HG02840 (cell line): ENCODE measurements around the gene CFAP77.

Experiments used
- ATAC-seq: cut with Tn5 transposase; IDR thresholded peaks from one replicate; pipeline ENCODE4 v1.9.1; 2021; ENCODE audit warnings: mild to moderate bottlenecking, moderate library complexity, moderate number of reproducible peaks; ENCODE audit not compliant: unreplicated experiment, low FRiP score

CFAP77 gene

GRCh38 chr9:132486706-132487350 is 76.8 kb downstream of the CFAP77 start:
- ATAC-seq = no peak

GRCh38 chr9:132487351-132487791 is 77.4 kb downstream of the CFAP77 start:
- no peak for ATAC-seq

- no peak for ATAC-seq
Observed at GRCh38 chr9:132487980-132488535, 78.0 kb downstream of the CFAP77 start.

- ATAC-seq = no peak
Observed at GRCh38 chr9:132488626-132489025, 78.6 kb downstream of the CFAP77 start.

GRCh38 chr9:132489536-132489935 is 79.5 kb downstream of the CFAP77 start:
- ATAC-seq = no peak

- ATAC-seq = no peak
Observed at GRCh38 chr9:132494857-132495256, 84.8 kb downstream of the CFAP77 start.

- no peak for ATAC-seq
Observed at GRCh38 chr9:132497731-132498130, 87.7 kb downstream of the CFAP77 start.

- ATAC-seq = no peak
Observed at GRCh38 chr9:132498531-132499210, 88.7 kb downstream of the CFAP77 start.

- no peak for ATAC-seq
Observed at GRCh38 chr9:132499251-132499650, 89.2 kb downstream of the CFAP77 start.

- ATAC-seq = no peak
Observed at GRCh38 chr9:132500193-132500592, 90.2 kb downstream of the CFAP77 start.

GRCh38 chr9:132502480-132502879 is 92.5 kb downstream of the CFAP77 start:
- ATAC-seq = no peak

GRCh38 chr9:132503116-132503515 is 93.1 kb downstream of the CFAP77 start:
- no peak for ATAC-seq

GRCh38 chr9:132504488-132504887 is 94.5 kb downstream of the CFAP77 start:
- no peak for ATAC-seq

- no peak for ATAC-seq
Observed at GRCh38 chr9:132505991-132506655, 96.1 kb downstream of the CFAP77 start.

- no peak for ATAC-seq
Observed at GRCh38 chr9:132506977-132507669, 97.1 kb downstream of the CFAP77 start.

GRCh38 chr9:132507670-132508469 is 97.9 kb downstream of the CFAP77 start:
- ATAC-seq = no peak

- ATAC-seq = no peak
Observed at GRCh38 chr9:132509928-132510874, 100.2 kb downstream of the CFAP77 start.

- ATAC-seq = no peak
Observed at GRCh38 chr9:132511191-132511999, 101.4 kb downstream of the CFAP77 start.
